GM18520 (cell line): ENCODE measurements around the gene SLC6A3.
"Not testable (repeated sequence)": the region's sequence is repeated elsewhere in the genome, so short reads cannot be mapped to it uniquely, and the experiment has no call there.

Experiments used
- ATAC-seq: cut with Tn5 transposase; IDR thresholded peaks from one replicate; pipeline ENCODE4 v1.9.1; 2021; ENCODE audit not compliant: unreplicated experiment

The SLC6A3 gene

GRCh38 chr5:1422522-1422921 is 22.7 kb downstream of the SLC6A3 start:
- not testable (repeated sequence) for ATAC-seq

- no peak for ATAC-seq
These were observed 23.5 kb downstream of the SLC6A3 start for GRCh38 chr5:1421521-1422341.

GRCh38 chr5:1420211-1421195 is 24.7 kb downstream of the SLC6A3 start:
- no peak for ATAC-seq

DNA sequence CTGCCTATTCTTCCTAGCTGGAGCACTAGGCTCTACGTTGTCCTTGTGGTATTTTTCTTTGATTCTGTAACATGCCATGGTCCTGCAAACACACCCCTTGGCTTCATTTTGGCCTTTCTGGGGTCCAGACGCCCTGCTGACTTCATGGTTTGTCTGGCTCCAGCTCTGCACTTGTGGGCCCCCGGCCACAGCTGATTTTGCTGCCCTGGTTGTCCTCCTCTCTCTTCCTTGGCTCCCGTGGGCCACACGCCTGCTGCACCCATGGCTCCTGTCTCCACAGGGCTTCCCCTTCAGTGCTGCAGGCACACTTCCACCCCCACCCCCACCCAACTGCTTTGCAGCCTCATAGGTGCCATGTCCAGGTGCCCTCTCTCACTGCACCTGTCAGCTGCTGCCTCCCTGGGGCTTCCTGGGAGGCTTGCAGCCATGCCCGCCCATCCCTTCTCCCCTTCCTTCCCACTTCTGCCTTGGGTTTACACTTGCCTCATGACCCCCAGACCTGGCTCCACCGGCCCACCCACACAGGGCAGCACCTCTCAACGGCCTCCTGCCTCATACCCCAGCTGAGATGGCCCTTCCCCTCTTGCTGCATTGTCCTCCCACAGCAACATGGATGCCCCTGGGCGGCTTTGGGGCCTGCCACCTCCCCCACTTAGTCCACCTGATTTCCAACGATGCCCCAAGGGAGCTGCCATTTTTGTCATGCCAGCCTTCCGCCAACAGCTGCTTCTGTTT is 25.6 kb downstream of the SLC6A3 start:
- ATAC-seq, result no peak

- ATAC-seq, result no peak
These were observed 26.3 kb downstream of the SLC6A3 start for GRCh38 chr5:1418921-1419280.

- no peak for ATAC-seq
These were observed 26.9 kb downstream of the SLC6A3 start for GRCh38 chr5:1418238-1418920.

- ATAC-seq, result no peak
These were observed 27.5 kb downstream of the SLC6A3 start for GRCh38 chr5:1417586-1418225.

GRCh38 chr5:1416856-1417469 is 28.3 kb downstream of the SLC6A3 start:
- no peak for ATAC-seq

- ATAC-seq, result no peak
These were observed 29.4 kb downstream of the SLC6A3 start for GRCh38 chr5:1415626-1416360.

GRCh38 chr5:1415059-1415425 is 30.2 kb downstream of the SLC6A3 start:
- no peak for ATAC-seq

GRCh38 chr5:1414311-1415058 is 30.8 kb downstream of the SLC6A3 start:
- ATAC-seq, result no peak

- no peak for ATAC-seq
These were observed 31.5 kb downstream of the SLC6A3 start for GRCh38 chr5:1413611-1414241.

DNA sequence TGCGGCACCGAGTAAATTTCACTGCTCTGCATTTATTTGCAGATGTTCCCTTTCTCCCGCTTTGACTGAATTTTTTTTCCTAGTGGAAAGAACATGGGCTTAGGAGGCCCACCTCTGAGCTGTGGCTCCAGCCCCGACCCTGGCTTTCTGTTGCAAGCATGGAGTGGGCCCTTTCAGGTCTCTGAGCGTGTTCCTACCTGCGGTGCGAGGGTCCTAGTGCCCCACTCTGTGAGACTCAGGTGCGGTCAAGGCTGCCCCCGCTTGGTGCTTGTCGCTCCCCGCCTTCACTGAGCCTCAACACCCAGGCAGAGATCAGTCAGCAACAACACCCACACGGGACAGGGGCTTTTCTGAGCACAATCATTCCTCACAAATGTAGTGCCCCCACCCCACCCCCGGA is 32.0 kb downstream of the SLC6A3 start:
- no peak for ATAC-seq

DNA sequence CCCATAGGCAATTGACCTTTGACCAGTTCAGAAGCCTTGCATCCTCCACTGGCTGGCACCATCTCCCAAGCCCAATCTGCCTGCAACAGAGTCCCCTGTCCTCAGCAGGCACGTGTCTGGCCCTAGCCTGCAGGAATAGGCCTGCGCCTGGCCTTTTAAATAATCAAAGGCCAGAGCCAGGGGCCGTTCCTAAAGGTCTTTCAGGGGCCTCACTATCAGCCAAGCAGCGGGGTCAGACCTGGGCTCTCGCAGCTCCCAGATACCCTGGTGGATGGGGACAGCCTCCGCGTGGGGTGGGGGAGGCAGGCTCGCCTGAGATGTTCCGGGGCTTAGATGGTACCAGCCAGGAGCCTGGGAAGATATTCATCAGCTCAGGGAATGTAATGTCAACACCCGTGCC is 32.6 kb downstream of the SLC6A3 start:
- ATAC-seq, result no peak

- no peak for ATAC-seq
These were observed 33.1 kb downstream of the SLC6A3 start for GRCh38 chr5:1412163-1412562.

- no peak for ATAC-seq
These were observed 34.1 kb downstream of the SLC6A3 start for GRCh38 chr5:1411099-1411498.

DNA sequence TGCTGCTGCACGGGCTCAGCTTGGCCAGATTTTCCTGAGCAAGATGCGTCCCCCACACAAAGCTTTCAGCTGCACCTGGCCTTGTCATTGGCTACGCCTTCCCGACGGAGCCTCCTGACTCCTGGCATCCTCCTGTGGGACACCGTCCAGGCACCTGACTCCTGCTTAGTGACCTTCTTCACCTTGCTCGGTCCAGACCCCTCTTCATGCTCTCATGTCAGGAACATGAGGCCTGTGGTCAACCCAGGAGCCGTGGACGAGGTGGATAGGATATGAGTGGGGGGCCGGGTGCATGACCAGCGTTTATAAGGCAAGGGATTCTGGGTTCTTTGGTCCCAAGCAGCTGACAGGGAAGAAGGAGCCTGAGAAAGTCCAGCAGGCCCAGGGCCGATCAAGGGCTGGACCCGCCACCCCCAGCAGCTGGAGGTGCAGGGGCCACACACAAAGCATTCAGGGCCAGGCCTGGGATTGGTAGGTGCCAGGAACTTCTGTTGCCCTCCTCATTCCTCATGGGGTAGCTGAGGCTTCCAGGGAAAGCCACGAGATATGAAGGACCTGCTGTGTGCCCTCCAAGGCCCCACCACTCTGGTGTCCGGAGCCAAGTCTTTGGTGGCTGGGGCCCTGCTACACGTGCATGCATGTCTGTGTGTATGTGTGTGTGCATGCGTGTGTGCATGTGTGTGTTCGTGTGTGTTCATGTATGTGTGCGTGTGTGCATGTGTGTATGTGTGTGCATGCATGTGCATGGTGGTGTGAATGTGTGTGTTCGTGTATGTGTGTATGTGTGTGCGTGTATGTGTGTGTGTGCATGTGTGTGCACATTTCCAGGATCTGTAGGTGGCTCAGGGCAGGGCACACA is 34.9 kb downstream of the SLC6A3 start:
- ATAC-seq, result no peak
